Lung microvascular endothelial cell (primary cell): ENCODE measurements around the gene OSBPL8. TPM values are rescaled to one million over a fixed set of nuclear protein-coding genes. Genes with fewer than 3 reads are reported as not detected.

Experiments used
- DNase-seq, 2 donors: peaks; one replicate each; pipeline versions ENCODE4 v3.0.0 to v3.0.0-alpha.2; 2010; ENCODE audit warnings: low read depth in 2 of 2
- total RNA-seq: library from RNA; depleted of rRNA; stranded (reverse); fragments of >200 nt; gene quantifications from 2 replicates; pipeline ENCODE4 v1.2.1, GENCODE V29; 2014

OSBPL8 gene
- 24.6 and 27.2 TPM in 2 replicates for total RNA-seq

GRCh38 chr12:76559400-76560085 is at the start of gene OSBPL8:
Gene OSBPL8 (minus strand): TSS chr12:76559771. CDS start chr12:76487551, 72,220 bp downstream.
- DNase-seq, result peak; percentile 94 to 96

GRCh38 chr12:76608070-76608469 is 48.5 kb upstream of the OSBPL8 start:
- no peak for DNase-seq

GRCh38 chr12:76595056-76595455 is 35.5 kb upstream of the OSBPL8 start:
- no peak for DNase-seq

- DNase-seq, result peak in 1 of 2 donors; percentile 30
These were observed 31.9 kb upstream of the OSBPL8 start for GRCh38 chr12:76591476-76591875.

GRCh38 chr12:76590131-76590530 is 30.6 kb upstream of the OSBPL8 start:
- DNase-seq, result no peak

GRCh38 chr12:76588881-76589565 is 29.5 kb upstream of the OSBPL8 start:
- DNase-seq, result no peak

GRCh38 chr12:76587428-76588178 is 28.0 kb upstream of the OSBPL8 start:
- no peak for DNase-seq

- DNase-seq, result peak; percentile 58 to 71
These were observed 27.3 kb upstream of the OSBPL8 start for GRCh38 chr12:76586764-76587395.

GRCh38 chr12:76583301-76583700 is 23.7 kb upstream of the OSBPL8 start:
- DNase-seq, result no peak

GRCh38 chr12:76573840-76574373 is 14.3 kb upstream of the OSBPL8 start:
- no peak for DNase-seq

GRCh38 chr12:76571256-76571655 is 11.7 kb upstream of the OSBPL8 start:
- no peak for DNase-seq

GRCh38 chr12:76569685-76570604 is 10.4 kb upstream of the OSBPL8 start:
- DNase-seq, result peak; percentile 41 to 61

- DNase-seq, result no peak
These were observed 9.4 kb upstream of the OSBPL8 start for GRCh38 chr12:76568888-76569551.

- DNase-seq, result no peak
These were observed 8.6 kb upstream of the OSBPL8 start for GRCh38 chr12:76568130-76568529.

GRCh38 chr12:76563061-76563460 is 3.5 kb upstream of the OSBPL8 start:
- DNase-seq, result no peak

- no peak for DNase-seq
These were observed 2.6 kb upstream of the OSBPL8 start for GRCh38 chr12:76562130-76562529.

- no peak for DNase-seq
These were observed 518 bp upstream of the OSBPL8 start for GRCh38 chr12:76560086-76560491.

- DNase-seq, result peak; percentile 42 to 53
These were observed 729 bp downstream of the OSBPL8 start for GRCh38 chr12:76558684-76559399.

- DNase-seq, result peak in 1 of 2 donors; percentile 66
These were observed 3.2 kb downstream of the OSBPL8 start for GRCh38 chr12:76556368-76556767.
